ENCODE data around the gene ATP8B1.

The ATP8B1 gene

DNA sequence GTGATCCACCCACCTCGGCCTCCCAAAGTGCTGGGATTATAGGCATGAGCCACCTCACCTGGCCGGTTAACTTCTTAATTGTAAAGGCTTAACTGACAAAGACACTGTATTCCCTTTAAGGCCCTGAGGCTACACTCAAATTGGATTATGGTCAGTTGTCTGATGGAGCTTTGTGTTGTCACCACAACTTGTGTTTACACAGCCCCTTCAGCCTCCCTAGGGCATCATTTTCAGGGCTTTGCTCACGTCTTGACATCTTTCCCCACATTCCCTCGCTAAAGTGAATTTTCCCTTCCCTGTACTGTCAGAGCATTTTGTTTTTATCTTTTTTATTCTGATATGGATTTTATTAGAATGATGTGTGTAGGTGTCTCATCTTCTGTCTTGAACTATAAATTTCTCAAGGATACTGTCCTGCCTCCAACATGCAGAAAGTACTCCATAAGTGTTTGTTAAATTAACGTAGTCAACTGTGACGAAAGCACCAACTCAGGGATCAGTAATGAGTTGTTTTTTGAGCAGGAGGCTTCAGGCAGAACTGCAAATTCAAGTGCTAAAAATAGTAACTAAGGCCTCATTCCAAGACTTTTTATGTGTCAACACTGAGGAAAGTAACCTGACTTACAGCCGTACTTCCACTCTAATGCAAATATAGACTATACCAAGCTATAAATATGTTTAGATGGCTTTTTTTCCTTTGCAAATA lies 104.4 kb downstream of the ATP8B1 start:
- H3K4me3 ChIP-seq (replicated peaks; ENCODE audit: low read depth, low read length): no peak overlapping the region
- TF ChIP-seq, protein P1, sequence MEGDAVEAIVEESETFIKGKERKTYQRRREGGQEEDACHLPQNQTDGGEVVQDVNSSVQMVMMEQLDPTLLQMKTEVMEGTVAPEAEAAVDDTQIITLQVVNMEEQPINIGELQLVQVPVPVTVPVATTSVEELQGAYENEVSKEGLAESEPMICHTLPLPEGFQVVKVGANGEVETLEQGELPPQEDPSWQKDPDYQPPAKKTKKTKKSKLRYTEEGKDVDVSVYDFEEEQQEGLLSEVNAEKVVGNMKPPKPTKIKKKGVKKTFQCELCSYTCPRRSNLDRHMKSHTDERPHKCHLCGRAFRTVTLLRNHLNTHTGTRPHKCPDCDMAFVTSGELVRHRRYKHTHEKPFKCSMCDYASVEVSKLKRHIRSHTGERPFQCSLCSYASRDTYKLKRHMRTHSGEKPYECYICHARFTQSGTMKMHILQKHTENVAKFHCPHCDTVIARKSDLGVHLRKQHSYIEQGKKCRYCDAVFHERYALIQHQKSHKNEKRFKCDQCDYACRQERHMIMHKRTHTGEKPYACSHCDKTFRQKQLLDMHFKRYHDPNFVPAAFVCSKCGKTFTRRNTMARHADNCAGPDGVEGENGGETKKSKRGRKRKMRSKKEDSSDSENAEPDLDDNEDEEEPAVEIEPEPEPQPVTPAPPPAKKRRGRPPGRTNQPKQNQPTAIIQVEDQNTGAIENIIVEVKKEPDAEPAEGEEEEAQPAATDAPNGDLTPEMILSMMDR (IDR thresholded peaks at IDR 0.05; ENCODE audit: low read depth, low read length, missing control alignments): no peak
- no peak for DNase-seq (ENCODE audit: extremely low read depth, low read depth)

DNA sequence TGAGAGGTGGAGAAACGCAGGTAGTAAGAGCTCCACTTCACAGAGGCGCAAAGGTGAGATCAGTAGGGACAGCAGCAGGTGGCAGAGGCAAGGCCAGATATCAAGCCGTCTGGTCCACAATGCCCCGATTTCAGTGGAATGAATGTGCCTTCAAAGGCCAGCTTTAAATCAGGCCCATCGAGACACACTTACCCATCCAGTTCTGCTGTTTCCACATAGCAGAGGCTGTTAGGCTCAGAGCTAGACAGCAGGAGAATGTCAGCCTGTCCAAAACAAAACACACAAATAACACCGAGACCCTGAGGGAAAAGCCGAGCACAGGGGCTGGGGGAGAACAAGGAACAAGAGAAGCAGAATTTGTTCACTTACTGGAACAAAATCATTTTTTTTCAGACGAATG lies 105.7 kb downstream of the ATP8B1 start:
- DNase-seq (ENCODE audit: extremely low read depth, low read depth): no peak
- TF ChIP-seq, protein P1 (IDR thresholded peaks at IDR 0.05; ENCODE audit: low read depth, low read length, missing control alignments): no peak
- H3K4me3 ChIP-seq (replicated peaks; ENCODE audit: low read depth, low read length): no peak overlapping the region

DNA sequence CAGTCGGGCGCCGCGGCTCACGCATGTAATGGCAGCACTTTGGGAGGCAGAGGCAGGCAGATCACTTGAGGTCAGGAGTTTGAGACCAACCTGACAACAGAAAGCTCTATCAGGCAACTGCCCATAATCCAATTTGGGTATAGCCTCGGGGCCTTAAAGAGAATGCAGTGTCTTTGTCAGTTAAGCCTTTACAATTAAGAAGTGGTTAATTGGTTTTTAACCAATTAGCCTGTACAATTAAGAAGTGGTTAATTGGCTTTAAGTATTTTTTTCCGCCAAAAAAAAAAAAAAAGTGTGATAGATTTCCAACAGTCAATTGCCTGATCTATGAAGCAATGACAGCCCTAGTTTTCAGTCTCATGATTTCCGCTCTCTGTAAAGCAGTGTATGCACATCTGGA lies 106.8 kb downstream of the ATP8B1 start:
- TF ChIP-seq, protein P1 (IDR thresholded peaks at IDR 0.05; ENCODE audit: low read depth, low read length, missing control alignments): no peak
- DNase-seq (ENCODE audit: extremely low read depth, low read depth): no peak
- H3K4me3 ChIP-seq (replicated peaks; ENCODE audit: low read depth, low read length): no peak overlapping the region

DNA sequence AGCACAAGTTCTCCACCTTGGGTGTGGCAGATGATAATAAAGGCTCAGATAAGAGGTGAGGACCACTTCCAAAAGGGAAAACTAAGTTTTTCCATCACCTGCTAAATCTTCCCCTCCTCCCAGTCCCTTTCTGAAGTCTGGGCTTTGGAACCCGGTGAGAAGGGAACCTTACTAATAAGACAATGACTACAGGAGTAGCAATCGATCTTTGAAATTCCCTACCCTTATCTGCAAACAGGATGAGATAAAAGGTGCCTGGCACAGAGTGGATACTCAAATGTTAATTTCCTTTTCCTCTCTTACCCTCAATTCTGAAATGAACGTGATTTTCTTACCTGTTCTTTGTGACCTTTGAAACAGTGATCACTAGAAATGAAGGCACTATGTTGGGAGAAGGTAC lies 111.8 kb downstream of the ATP8B1 start:
- TF ChIP-seq, protein P1 (IDR thresholded peaks at IDR 0.05; ENCODE audit: low read depth, low read length, missing control alignments): no peak
- H3K4me3 ChIP-seq (replicated peaks; ENCODE audit: low read depth, low read length): no peak overlapping the region
- no peak for DNase-seq (ENCODE audit: extremely low read depth, low read depth)

DNA sequence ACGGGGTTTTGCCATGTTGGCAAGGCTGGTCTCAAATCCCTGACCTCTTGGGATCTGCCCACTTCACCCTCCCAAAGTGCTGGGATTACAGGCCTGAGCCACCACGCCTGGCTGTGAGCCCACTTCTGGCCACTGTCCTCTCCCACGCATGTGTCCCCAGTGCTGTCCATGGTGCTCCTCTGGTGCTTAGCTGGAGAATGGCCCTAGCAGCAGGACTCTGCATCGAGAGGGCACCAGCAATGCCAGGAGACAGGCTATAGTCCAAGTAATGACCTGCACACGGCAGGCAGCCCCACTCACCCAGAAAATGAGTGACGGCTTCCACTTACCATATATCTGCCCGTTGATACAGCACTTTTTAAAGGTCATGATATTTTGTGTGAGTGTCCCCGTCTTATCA lies 115.1 kb downstream of the ATP8B1 start:
- no peak for DNase-seq (ENCODE audit: extremely low read depth, low read depth)
- no peak overlapping the region for H3K4me3 ChIP-seq (replicated peaks; ENCODE audit: low read depth, low read length)

DNA sequence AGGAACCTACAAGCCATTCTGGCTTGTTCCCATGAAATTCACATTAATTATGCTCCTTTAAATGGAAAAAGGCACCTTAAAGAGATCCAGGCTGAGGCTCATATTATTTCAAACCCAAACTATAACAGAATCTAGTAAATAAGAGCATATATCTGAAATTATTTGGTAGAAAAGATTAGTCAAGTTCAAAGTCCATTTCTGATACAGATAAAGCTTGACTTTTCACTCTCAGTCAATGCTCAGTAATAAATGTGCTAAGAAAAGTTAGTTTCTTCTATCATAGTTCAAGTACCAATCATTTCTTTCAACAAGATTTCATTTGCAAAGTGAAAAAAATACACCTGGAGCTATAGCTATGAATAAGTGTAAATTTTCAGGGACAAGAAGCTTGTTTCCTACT lies 119.6 kb downstream of the ATP8B1 start:
- TF ChIP-seq, protein P1 (IDR thresholded peaks at IDR 0.05; ENCODE audit: low read depth, low read length, missing control alignments): no peak
- H3K4me3 ChIP-seq (replicated peaks; ENCODE audit: low read depth, low read length): no peak overlapping the region
- no peak for DNase-seq (ENCODE audit: extremely low read depth, low read depth)

More for the DNA sequence above, 115.1 kb downstream of the ATP8B1 start:
- TF ChIP-seq, protein P1 (IDR thresholded peaks at IDR 0.05; ENCODE audit: low read depth, low read length, missing control alignments): no peak
